Islet precursor cell (in vitro differentiated cells): ENCODE data around the gene ASB14.
"Not testable (repeated sequence)": the region's sequence is repeated elsewhere in the genome, so short reads cannot be mapped to it uniquely, and the experiment has no call there.

Source experiments
- DNase-seq: peaks from one replicate; pipeline ENCODE4 v3.0.0-alpha.2; 2018

ASB14 gene

GRCh38 chr3:57292159-57292896, at the start of gene ASB14:
Gene ASB14 (minus strand): TSS chr3:57292685. CDS start chr3:57292033, 652 bp downstream.
- DNase-seq = no peak

DNA sequence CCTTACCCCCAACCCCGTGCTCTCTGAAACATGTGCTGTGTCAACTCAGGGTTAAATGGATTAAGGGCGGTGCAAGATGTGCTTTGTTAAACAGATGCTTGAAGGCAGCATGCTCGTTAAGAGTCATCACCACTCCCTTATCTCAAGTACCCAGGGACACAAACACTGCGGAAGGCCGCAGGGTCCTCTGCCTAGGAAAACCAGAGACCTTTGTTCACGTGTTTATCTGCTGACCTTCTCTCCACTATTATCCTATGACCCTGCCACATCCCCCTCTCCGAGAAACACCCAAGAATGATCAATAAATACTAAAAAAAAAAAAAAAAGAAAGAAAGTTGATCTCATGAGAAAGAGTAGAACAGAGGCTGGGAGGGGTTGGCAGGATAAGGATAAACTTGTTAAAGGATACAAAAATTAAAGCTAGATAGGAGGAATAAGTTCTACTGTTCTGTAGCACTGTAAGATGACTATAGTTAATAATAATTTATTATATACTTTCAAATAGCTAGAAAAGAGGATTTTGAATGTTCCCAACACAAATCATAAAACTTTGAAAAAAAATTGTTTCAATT, 46.7 kb upstream of the ASB14 start:
- DNase-seq = not testable (repeated sequence)

- not testable (repeated sequence) for DNase-seq
Measured at GRCh38 chr3:57338272-57339070, 46.0 kb upstream of the ASB14 start.

- no peak for DNase-seq
Measured at GRCh38 chr3:57335283-57335938, 42.9 kb upstream of the ASB14 start.

- no peak for DNase-seq
Measured at GRCh38 chr3:57331078-57331610, 38.7 kb upstream of the ASB14 start.

DNA sequence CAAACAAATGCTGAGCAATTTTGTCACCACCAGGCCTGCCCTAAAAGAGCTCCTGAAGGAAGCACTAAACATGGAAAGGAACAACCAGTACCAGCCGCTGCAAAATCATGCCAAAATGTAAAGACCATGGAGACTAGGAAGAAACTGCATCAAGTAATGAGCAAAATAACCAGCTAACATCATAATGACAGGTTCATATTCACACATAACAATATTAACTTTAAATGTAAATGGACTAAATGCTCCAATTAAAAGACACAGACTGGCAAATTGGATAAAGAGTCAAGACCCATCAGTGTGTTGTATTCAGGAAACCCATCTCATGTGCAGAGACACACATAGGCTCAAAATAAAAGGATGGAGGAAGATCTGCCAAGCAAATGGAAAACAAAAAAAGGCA, 34.0 kb upstream of the ASB14 start:
- DNase-seq = not testable (repeated sequence)

- no peak for DNase-seq
Measured at GRCh38 chr3:57314204-57314603, 21.7 kb upstream of the ASB14 start.

DNA sequence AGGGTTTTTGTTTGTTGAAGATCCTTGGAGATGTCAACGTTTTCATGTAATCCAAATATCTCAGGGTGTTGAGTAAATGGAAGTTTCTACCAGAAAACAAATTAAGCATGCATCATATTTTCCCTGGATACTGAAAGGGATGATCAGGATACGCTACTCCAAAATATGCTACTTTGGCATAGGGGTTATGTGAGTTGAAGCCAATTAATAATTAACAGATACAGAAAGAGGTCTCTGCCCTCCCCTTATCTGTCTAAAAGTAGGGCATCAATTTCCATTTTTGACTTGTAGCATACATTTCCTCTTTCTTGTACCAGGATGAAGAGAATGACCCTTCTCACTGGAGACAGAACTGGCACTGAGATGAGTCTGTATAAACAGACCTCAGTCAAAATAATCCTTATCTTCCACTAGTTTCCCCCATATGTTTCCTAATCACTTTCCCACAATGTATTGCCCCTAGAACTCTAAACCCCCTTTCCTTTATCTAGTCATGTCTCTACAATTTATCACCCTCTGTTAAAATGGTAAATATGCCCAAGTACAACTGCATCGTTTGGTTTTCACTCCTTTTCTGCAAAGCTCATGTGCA, 17.4 kb upstream of the ASB14 start:
- DNase-seq = no peak

DNA sequence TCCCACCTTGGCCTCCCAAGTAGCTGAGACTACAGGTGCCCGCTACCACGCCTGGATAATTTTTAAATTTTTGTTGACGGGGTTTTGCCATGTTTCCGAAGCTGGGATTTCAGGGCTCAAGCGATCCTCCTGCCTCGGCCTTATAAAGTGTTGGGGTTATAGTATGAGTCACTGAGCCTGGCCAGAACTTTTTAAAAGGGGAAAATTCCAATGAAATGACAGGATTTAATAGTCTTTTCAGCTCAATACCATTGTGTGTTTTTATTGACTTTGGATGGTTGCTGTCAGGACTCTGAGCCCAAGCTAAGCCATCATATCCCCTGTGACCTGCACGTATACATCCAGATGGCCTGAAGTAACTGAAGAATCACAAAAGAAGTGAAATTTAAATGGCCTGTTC, 11.0 kb upstream of the ASB14 start:
- not testable (repeated sequence) for DNase-seq

- peak; percentile 79 for DNase-seq
Measured at GRCh38 chr3:57298041-57298440, 5.6 kb upstream of the ASB14 start.

DNA sequence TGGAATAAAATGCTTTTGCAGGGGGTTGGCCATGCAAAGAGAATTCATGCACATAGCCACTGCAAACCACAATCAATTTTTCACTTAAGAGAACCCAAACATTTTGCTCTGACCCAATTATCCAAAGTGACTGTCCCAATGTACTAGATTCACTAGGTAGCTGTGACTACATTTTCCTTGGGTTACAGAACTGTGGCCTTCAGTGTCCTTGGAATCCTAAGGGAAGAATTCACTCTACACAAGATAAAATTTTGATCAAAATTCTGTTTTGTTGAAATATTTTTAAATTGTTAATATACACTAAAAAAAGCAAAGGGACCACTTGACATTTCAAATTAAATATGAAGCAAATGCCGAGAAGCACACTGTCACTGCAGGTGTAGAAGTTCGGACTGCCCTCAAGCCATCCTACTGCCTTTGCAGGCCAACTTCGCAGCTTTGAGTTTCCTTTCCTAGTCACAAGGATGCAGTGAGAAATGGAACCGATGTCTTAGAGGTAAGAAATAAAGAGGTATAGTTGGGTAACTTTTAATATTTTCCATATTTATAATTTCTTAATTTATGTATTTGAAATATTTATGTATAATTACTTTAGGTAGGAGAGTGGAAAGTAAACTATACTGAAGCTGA, 527 bp upstream of the ASB14 start:
- DNase-seq = no peak

DNA sequence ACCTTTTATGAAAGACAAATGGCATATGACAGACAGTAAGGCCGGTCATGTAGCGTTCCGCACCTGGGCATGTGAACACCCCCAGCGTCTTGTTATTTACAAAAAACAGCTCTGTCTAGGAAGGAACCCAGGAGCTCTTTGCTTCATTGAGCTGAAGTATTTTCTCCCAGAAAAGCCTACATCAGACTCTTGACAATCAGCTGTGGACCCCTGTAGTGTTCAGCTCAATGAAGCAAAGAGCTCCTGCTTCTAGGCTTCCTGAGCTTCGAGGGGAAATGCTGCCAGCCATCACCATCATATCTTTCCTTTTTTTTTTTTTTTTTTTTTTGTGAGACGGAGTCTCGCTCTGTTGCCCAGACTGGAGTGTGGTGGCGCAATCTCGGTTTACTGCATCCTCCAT, 4.1 kb downstream of the ASB14 start:
- DNase-seq = no peak

- DNase-seq = no peak
Measured at GRCh38 chr3:57287205-57287604, 5.3 kb downstream of the ASB14 start.

DNA sequence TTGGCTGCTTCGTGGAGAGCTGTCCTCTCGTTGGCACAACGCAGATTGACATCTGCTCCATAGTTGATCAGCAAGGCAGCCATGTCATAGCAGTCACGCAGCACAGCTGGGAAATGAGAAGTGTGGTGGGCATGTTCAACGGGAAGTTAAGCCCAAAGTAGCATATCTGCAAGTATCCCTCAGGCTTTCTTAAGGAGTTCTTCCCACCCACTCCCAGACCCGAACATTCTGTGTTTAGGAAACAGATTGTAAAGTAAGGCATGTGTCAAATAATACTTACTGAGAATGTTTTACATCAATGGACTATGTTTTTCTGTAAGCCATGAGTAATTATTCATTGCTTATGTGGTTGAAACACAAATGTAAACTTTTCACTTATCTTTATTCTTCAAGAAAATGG, 9.2 kb downstream of the ASB14 start:
- no peak for DNase-seq

- no peak for DNase-seq
Measured at GRCh38 chr3:57281715-57282114, 10.8 kb downstream of the ASB14 start.

GRCh38 chr3:57279685-57280084, 12.8 kb downstream of the ASB14 start:
- no peak for DNase-seq

DNA sequence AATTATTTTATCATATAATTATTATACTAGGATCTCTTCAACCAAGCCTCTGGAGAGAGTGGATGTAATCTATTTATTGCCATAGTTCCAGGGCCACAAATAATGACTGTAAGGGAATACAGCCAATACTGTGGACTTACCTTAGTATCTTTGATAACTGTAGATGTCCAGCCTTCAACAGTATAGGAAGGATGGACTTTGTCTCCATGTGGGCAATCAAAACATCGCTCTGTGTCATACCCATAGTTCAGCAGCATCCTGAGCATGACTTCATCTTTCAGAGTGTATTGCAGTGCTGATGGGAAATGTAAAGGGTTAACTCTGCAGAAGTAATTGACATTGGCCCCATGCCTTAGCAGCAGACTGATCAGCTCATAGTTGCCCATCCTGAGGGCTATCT, 14.2 kb downstream of the ASB14 start:
- no peak for DNase-seq

DNA sequence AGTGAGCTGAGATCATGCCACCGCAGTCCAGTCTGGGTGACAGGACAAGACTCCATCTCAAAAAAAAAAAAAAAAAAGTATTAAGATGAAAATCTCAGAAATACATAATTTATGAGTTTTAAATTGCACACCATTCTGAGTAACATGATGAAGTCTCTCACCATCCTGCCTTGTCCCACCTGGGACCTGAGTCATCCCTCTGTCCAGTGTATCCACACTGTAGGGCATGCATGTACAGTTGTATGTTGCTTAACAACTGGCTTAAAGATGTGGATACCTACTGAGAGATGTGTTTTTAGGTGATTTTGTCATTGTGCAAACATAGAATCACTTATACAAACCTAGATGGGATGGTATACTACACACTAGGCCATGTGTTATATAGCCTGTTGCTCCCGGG, 17.1 kb downstream of the ASB14 start:
- DNase-seq = no peak

DNA sequence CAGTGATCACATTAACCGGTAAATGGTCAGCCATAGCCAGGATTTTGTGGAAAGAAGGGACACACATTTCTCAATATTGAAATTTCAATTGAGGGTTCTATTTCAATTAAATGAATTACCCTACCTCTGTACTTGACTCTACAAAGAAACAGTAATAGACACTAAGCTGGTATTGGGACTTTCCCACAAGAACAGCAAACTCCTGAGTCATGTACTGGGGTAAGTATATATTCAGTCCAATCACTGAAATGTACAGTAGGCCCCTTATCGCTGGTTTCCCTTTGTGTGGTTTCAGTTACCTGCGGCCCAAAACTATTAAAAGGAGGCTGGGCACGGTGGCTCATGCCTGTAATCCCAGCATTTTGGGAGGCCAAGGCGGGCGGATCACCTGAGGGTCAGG, 17.6 kb downstream of the ASB14 start:
- DNase-seq = no peak

GRCh38 chr3:57268416-57268815, 24.1 kb downstream of the ASB14 start:
- DNase-seq = no peak

- DNase-seq = no peak
Measured at GRCh38 chr3:57261929-57262328, 30.6 kb downstream of the ASB14 start.

GRCh38 chr3:57261119-57261518, 31.4 kb downstream of the ASB14 start:
- no peak for DNase-seq
